ENCODE results near the gene ZNF229.
"Not testable (repeated sequence)": the region's sequence is repeated elsewhere in the genome, so short reads cannot be mapped to it uniquely, and the experiment has no call there.

ZNF229 gene

GRCh38 chr19:44447916-44448674 lies at the start of gene ZNF229:
Gene ZNF229 (minus strand): TSS chr19:44448472. CDS start chr19:44442847, 5,625 bp downstream.
- DNase-seq (ENCODE audit: low spot score), result peak; percentile 57

GRCh38 chr19:44496711-44497110 lies 48.4 kb upstream of the ZNF229 start:
- DNase-seq (ENCODE audit: low spot score), result no peak

- DNase-seq (ENCODE audit: low spot score), result no peak
These were observed 28.5 kb upstream of the ZNF229 start for GRCh38 chr19:44476559-44477408.

- DNase-seq (ENCODE audit: low spot score), result not testable (repeated sequence)
These were observed 20.5 kb upstream of the ZNF229 start for GRCh38 chr19:44468730-44469129.

- not testable (repeated sequence) for DNase-seq (ENCODE audit: low spot score)
These were observed 14.5 kb upstream of the ZNF229 start for GRCh38 chr19:44462600-44463286.

GRCh38 chr19:44456016-44456415 lies 7.7 kb upstream of the ZNF229 start:
- DNase-seq (ENCODE audit: low spot score), result not testable (repeated sequence)

- DNase-seq (ENCODE audit: low spot score), result no peak
These were observed 6.8 kb upstream of the ZNF229 start for GRCh38 chr19:44455100-44455499.

GRCh38 chr19:44452367-44452766 lies 4.1 kb upstream of the ZNF229 start:
- DNase-seq (ENCODE audit: low spot score), result no peak

GRCh38 chr19:44451687-44452086 lies 3.4 kb upstream of the ZNF229 start:
- DNase-seq (ENCODE audit: low spot score), result no peak

GRCh38 chr19:44438441-44438840 lies 9.8 kb downstream of the ZNF229 start:
- no peak for DNase-seq (ENCODE audit: low spot score)

- no peak for DNase-seq (ENCODE audit: low spot score)
These were observed 12.8 kb downstream of the ZNF229 start for GRCh38 chr19:44435441-44435840.

- no peak for DNase-seq (ENCODE audit: low spot score)
These were observed 17.3 kb downstream of the ZNF229 start for GRCh38 chr19:44430956-44431355.

- not testable (repeated sequence) for DNase-seq (ENCODE audit: low spot score)
These were observed 32.7 kb downstream of the ZNF229 start for GRCh38 chr19:44415553-44415952.

- peak; percentile 88 for DNase-seq (ENCODE audit: low spot score)
These were observed 46.8 kb downstream of the ZNF229 start, which contains the start of gene ZNF285 for GRCh38 chr19:44401139-44402115. Gene ZNF285 (minus strand): TSS chr19:44401608. CDS start chr19:44397213, 4,395 bp downstream.

GRCh38 chr19:44389268-44389667 lies 59.0 kb downstream of the ZNF229 start:
- not testable (repeated sequence) for DNase-seq (ENCODE audit: low spot score)

Measured in globus pallidus (tissue), 1 donor.